Astrocyte of the cerebellum (primary cell): ENCODE data around the gene CBR1.

Experiments
- DNase-seq: peaks from one replicate; pipeline ENCODE4 v3.0.0-alpha.2; 2011; ENCODE audit warnings: low read depth
- H3K4me3 ChIP-seq: 2 replicates; pipeline ENCODE4 v1.5.1; 2011; ENCODE audit warnings: mild to moderate bottlenecking, low read depth, low read length, moderate library complexity
- CTCF ChIP-seq: IDR thresholded peaks from 2 replicates; pipeline ENCODE4 v1.5.1; 2012; ENCODE audit warnings: low read length, low read depth, moderate library complexity, mild to moderate bottlenecking; ENCODE audit errors: missing control alignments
- in situ Hi-C: cut with HindIII; loops from 2 replicates; pipeline ENCODE4 v1.10.0; 2017; ENCODE audit warnings: low sequenced_read_pairs

The CBR1 gene

GRCh38 chr21:36028127-36029069, 41.4 kb upstream of the CBR1 start:
- DNase-seq: peak; percentile 50
- peak; percentile 96 for TF ChIP-seq CTCF
- H3K4me3 ChIP-seq: no peak overlapping the region
- in situ Hi-C loops: no loop called here

GRCh38 chr21:36029309-36029708, 40.5 kb upstream of the CBR1 start:
- in situ Hi-C loops: no loop called here
- no peak overlapping the region for H3K4me3 ChIP-seq

GRCh38 chr21:36030581-36031189, 39.1 kb upstream of the CBR1 start:
- TF ChIP-seq CTCF: no peak
- DNase-seq: no peak
- H3K4me3 ChIP-seq: no peak overlapping the region
- in situ Hi-C loops: no loop called here

More at GRCh38 chr21:36029309-36029708, 40.5 kb upstream of the CBR1 start:
- no peak for DNase-seq
- TF ChIP-seq CTCF: no peak

GRCh38 chr21:36032647-36033406, 37.0 kb upstream of the CBR1 start:
- no peak for TF ChIP-seq CTCF
- DNase-seq: no peak
- in situ Hi-C loops: no loop called here
- no peak overlapping the region for H3K4me3 ChIP-seq

GRCh38 chr21:36034211-36034913, 35.5 kb upstream of the CBR1 start:
- in situ Hi-C loops: no loop called here

More at GRCh38 chr21:36034211-36034913, 35.5 kb upstream of the CBR1 start:
- no peak for DNase-seq
- TF ChIP-seq CTCF: no peak
- H3K4me3 ChIP-seq: no peak overlapping the region
